ENCODE measurements around the gene C1QTNF8.

The C1QTNF8 gene

DNA sequence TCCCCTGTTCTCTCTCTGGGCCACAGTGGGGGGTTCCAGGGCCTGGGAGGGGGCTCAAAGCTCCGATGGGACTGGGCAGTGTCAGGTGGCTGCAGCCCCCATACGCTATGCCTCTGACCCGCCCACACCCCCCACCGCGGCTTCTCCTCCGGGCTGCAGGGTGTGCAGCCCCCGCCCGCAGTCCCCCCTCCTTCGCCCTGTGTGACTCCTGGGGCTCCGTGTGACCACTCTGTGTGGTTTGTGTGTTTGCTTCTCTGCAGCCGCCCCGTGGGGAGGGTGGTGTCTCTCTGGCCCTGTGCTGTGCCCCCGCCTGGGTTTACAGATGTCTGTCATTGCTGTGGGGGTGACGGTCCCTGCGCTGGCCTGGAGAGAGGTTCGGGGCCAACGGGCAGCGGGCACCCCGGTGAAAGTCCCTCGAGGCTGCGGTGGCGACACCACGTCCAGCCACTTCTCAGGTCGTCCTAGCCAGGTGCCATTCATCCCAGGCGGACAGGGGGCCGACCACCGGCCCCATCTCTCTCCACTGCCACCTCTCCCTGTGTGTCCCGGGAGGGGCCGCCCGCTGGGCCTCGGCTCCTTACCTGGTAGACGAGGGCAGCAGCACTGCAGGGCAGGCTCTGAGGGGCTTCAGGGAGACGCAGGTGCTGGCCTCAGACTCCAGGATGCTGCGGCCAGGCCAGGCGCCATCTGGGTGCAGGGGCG lies 18.0 kb downstream of the C1QTNF8 start:
- no peak for DNase-seq (ENCODE audit: low spot score)

- DNase-seq (ENCODE audit: low spot score) = no peak
Measured at GRCh38 chr16:1076801-1077576, 19.1 kb downstream of the C1QTNF8 start.

DNA sequence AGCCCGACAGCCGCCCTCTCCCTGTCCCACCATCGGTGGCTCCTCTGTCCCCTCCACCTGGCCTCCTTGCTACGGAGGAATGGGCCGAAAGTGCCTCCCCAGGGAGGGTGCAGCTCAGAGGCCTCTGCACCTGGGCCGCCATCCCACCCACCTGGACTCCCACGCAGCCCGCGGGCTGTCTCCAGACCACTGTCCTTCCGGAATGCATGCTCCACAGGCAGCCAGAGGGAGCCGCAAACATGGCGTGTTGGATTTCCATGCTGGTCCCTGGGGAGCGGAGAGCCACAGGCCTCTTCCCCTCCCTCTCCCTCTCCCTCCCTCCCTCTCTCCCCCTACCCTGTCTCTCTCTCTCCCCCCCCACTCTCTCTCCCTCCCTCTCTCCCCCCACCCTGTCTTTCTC lies 20.5 kb downstream of the C1QTNF8 start:
- DNase-seq (ENCODE audit: low spot score) = no peak

DNA sequence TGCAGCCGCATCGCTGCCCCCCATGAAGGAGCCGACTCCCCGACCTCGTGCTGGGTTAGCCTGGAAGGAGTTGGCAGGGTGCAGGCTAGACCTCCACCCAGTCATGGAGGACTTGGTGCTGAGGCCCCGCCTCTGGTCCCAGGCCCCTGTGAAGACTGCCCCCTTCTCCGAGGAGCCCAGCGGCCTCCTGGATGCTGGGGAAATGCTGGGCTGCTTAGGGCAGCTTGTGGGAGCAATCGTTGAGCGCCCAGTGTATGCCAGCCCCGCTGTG lies 21.7 kb downstream of the C1QTNF8 start:
- no peak for DNase-seq (ENCODE audit: low spot score)

DNA sequence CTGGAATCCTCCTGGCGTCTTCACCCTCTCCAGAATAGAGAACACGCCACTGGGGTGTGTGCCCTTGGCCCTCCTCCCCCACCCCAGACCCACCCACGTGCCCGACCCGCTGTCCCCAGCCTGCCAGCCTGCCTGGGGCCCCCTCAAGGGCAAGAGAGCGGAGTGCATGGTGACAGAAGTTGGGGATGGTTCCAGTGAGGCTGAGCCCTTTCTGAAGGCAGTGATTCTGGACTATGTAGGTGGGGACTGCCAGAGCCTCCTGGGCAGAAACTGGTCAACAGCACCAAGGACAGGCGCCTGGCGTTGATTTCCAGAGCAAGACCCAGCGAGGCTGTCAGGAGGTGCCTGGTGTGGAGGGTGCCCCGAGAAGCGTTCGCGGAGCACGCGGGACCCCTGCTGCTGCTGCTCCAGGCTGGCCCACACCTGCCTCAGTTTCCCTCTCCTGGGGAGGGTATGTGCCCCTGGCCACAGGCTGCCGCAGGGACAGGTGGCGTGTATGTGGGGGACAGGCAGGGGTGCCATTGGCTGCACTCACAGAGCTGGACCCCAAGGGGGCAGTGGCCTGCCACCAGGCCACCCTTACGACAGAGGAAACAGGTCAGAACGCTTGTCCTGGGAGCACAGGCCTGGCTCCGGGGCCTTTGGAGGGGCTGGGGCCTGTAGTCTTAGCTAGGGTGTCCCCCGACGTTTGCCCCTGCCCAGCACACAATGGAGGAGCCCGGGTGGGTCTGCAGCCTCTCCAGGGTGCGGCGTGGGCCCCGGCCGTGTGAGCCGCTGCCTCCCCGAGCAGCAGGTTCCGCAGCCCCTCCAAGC lies 22.3 kb downstream of the C1QTNF8 start:
- DNase-seq (ENCODE audit: low spot score) = no peak

DNA sequence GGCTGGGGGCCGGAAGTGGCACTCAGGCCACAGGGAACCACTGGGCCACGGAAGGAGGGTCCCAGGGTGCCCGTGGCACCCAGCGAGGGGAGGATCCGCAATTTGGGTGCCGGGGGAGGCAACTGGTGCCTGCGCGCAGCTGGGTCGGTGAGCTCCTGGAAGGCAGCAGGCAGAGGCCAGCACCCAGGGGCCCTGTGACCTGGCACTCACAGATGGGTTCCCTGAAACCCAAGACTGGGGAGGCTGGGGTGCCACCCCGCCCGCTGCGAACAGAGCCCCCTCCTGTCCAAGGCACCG lies 22.8 kb downstream of the C1QTNF8 start:
- DNase-seq (ENCODE audit: low spot score) = no peak

DNA sequence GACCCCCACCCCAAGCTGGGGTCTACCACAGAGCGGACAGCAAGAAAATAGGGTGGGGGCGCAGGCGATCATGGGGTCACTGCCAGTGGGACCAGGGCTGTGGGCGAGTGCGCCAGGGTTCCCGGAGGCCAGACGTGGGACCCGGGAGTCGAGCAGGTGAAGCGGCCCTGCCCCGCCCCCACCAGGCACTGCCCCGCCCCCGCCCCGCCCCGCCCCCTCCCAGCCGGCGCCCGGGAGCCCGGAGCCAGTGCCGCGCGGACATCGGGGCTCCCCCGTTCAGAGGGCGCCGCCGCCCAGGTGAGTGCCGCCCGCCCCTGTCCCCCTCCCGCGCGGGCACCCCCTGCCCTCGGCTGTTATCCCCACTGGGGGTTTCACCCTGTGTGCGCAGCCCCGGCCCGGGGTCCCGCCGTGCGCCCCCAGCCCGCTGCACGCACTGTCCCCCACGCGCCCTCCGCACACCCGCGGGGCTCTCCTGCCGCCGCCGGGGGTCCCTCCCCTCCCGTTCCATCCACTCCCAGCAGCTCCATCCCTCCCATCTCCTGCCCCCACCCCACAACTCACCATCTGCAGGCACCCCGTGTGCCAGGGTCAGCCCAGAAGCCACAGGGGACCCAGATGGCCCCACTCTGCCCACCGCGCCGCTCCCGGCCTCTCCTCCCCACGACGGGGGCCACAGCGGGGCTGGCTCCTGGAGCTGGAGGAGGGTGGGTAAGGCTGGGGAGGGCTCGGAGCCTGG lies 23.4 kb downstream of the C1QTNF8 start, which contains the start of gene SSTR5:
SSTR5 (plus strand) TSS at position 222 of the 736 bp plus-strand sequence. CDS start 6,122 bp downstream, outside the sequence.
- DNase-seq (ENCODE audit: low spot score) = no peak

DNA sequence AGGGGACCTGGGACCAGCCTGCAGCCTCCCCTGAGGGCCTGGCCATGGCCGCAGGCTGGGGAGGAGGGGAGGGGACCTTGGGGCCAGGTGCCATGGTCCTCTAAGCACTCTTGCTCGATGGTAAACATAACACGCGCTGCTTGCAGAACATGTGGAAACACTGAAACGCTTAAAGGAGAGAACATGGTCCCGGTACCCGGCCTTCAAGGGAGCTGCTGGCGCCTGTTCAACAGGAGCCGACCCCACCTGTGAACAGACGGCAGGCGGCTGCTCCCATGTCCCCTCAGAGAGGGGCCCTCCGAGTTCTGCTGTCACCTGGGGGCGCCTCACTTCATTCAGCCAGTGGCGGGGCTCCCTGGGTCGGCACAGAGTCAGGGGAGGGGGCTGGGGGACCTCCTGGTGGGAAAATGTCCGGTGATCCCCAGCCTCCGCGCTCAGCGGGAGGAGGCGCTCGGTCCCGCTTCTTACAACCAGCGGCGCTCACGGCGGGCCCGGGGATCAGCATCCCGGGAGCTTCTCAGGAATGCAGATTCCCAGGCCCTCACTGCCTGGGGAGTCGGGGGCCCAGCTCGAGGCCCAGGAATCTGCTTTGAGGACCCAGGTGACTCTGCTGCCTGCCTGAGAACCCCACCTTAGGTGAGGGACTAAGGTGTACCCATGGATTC lies 24.4 kb downstream of the C1QTNF8 start:
- no peak for DNase-seq (ENCODE audit: low spot score)

- DNase-seq (ENCODE audit: low spot score) = no peak
Measured at GRCh38 chr16:1070864-1071408, 25.1 kb downstream of the C1QTNF8 start.

DNA sequence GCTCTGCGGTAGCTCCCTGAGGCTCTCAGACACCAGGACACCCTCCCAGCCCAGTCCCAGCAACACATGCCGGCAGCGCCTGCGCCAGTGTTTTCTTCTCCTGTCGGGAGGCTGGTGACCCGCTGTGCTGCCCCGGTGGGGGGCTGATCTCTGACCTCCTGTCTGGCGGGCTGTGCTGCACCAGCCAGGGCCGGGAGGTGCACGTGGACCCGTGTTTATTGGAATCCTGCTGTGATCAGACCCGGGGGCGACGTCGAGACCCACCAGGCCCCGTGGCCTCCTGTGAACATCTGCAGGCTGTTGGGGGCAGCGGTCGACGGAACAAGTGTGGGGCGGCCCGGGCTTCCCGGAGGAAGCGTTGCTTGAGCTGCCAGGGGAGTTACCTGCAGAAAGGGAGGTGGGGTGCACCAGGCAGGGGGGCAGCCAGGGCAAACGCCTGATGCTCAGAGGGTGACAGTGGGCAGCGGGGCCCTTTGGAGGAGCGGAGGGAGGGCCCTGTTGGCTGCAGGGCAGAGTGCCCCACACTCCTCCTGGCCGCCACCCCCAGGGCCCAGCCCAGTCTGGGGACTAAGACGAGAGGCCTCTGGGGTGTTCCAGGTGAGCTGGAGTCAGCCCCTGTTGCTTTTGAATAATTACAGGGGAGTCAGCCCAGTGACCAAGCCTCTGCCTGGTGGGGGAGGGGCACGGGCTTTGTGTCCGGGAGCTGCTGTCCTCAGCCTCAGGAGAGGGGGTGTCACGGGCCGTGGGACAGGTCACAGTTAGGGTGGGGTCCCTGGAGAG lies 25.8 kb downstream of the C1QTNF8 start:
- DNase-seq (ENCODE audit: low spot score) = no peak

- no peak for DNase-seq (ENCODE audit: low spot score)
Measured at GRCh38 chr16:1069154-1069553, 26.9 kb downstream of the C1QTNF8 start.

GRCh38 chr16:1068451-1068850 lies 27.6 kb downstream of the C1QTNF8 start:
- no peak for DNase-seq (ENCODE audit: low spot score)

- DNase-seq (ENCODE audit: low spot score) = no peak
Measured at GRCh38 chr16:1067629-1068028, 28.4 kb downstream of the C1QTNF8 start.

- DNase-seq (ENCODE audit: low spot score) = no peak
Measured at GRCh38 chr16:1066584-1067172, 29.4 kb downstream of the C1QTNF8 start.

GRCh38 chr16:1065469-1066128 lies 30.4 kb downstream of the C1QTNF8 start:
- DNase-seq (ENCODE audit: low spot score) = no peak

GRCh38 chr16:1063728-1064127 lies 32.3 kb downstream of the C1QTNF8 start:
- DNase-seq (ENCODE audit: low spot score) = no peak

DNA sequence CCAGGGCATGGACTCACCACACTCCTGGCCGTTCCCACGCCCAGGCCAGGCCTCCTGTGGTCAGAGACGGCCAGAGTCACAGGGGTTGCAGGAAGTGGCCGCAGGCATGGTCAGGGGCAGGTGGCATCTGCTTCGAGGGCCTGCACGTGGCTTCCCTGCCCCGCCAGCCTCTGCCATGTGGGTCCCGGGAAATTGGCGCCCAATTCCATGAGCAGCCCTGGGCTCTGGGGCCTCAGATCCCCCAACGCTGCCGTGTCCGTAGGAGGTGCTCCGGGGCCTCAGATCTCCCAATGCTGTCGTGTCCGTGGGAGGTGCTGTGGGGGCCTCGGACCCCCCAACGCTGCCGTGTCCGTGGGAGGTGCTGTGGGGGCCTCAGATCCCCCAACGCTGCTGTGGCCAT lies 33.1 kb downstream of the C1QTNF8 start:
- no peak for DNase-seq (ENCODE audit: low spot score)

- no peak for DNase-seq (ENCODE audit: low spot score)
Measured at GRCh38 chr16:1061769-1062505, 34.1 kb downstream of the C1QTNF8 start.
